ENCODE data around the gene TXNDC12.
A peak's percentile ranks its signal among the peaks of the same experiment; 100 is the strongest.
"Not testable (repeated sequence)": the region's sequence is repeated elsewhere in the genome, so short reads cannot be mapped to it uniquely, and the experiment has no call there.

The TXNDC12 gene

GRCh38 chr1:52055066-52055865 is at the start of gene TXNDC12:
Gene TXNDC12, minus strand, starts transcription at chr1:52055191. Its CDS starts 95 bp downstream, at chr1:52055096.
- peak; percentile 11 to 31 for DNase-seq (ENCODE audit: low read depth in 2 of 2)

- DNase-seq (ENCODE audit: low read depth in 2 of 2) = no peak
Measured at GRCh38 chr1:52102336-52103013, 47.5 kb upstream of the TXNDC12 start.

GRCh38 chr1:52098139-52098871 is 43.3 kb upstream of the TXNDC12 start:
- no peak for DNase-seq (ENCODE audit: low read depth in 2 of 2)

GRCh38 chr1:52096216-52096615 is 41.2 kb upstream of the TXNDC12 start:
- DNase-seq (ENCODE audit: low read depth in 2 of 2) = no peak

- DNase-seq (ENCODE audit: low read depth in 2 of 2) = not testable (repeated sequence)
Measured at GRCh38 chr1:52094300-52094699, 39.3 kb upstream of the TXNDC12 start.

- not testable (repeated sequence) for DNase-seq (ENCODE audit: low read depth in 2 of 2)
Measured at GRCh38 chr1:52087892-52088291, 32.9 kb upstream of the TXNDC12 start.

GRCh38 chr1:52080014-52080415 is 25.0 kb upstream of the TXNDC12 start:
- no peak for DNase-seq (ENCODE audit: low read depth in 2 of 2)

GRCh38 chr1:52077277-52077676 is 22.3 kb upstream of the TXNDC12 start:
- DNase-seq (ENCODE audit: low read depth in 2 of 2) = not testable (repeated sequence)

GRCh38 chr1:52072291-52072690 is 17.3 kb upstream of the TXNDC12 start:
- DNase-seq (ENCODE audit: low read depth in 2 of 2) = no peak

GRCh38 chr1:52070704-52071103 is 15.7 kb upstream of the TXNDC12 start:
- DNase-seq (ENCODE audit: low read depth in 2 of 2) = no peak

GRCh38 chr1:52063192-52063591 is 8.2 kb upstream of the TXNDC12 start:
- no peak for DNase-seq (ENCODE audit: low read depth in 2 of 2)

GRCh38 chr1:52060822-52061221 is 5.8 kb upstream of the TXNDC12 start:
- DNase-seq (ENCODE audit: low read depth in 2 of 2) = no peak

- no peak for DNase-seq (ENCODE audit: low read depth in 2 of 2)
Measured at GRCh38 chr1:52059888-52060287, 4.9 kb upstream of the TXNDC12 start.

- no peak for DNase-seq (ENCODE audit: low read depth in 2 of 2)
Measured at GRCh38 chr1:52059321-52059720, 4.3 kb upstream of the TXNDC12 start.

GRCh38 chr1:52057876-52058415 is 3.0 kb upstream of the TXNDC12 start:
- no peak for DNase-seq (ENCODE audit: low read depth in 2 of 2)

- no peak for DNase-seq (ENCODE audit: low read depth in 2 of 2)
Measured at GRCh38 chr1:52057255-52057654, 2.3 kb upstream of the TXNDC12 start.

GRCh38 chr1:52056937-52057231 is 1.9 kb upstream of the TXNDC12 start:
- DNase-seq (ENCODE audit: low read depth in 2 of 2) = no peak

- peak; percentile 76 to 78 for DNase-seq (ENCODE audit: low read depth in 2 of 2)
Measured at GRCh38 chr1:52056163-52056936, 1.4 kb upstream of the TXNDC12 start, which contains the start of gene BTF3L4. Gene BTF3L4, plus strand, starts transcription at chr1:52056295. Its CDS starts 3,553 bp downstream, at chr1:52059848.

- no peak for DNase-seq (ENCODE audit: low read depth in 2 of 2)
Measured at GRCh38 chr1:52055866-52056162, 823 bp upstream of the TXNDC12 start.

GRCh38 chr1:52054496-52055065 is 410 bp downstream of the TXNDC12 start:
- no peak for DNase-seq (ENCODE audit: low read depth in 2 of 2)

GRCh38 chr1:52053862-52054261 is 1.1 kb downstream of the TXNDC12 start:
- no peak for DNase-seq (ENCODE audit: low read depth in 2 of 2)
